Kidney (tissue), 14 donors: ENCODE measurements around the gene APH1B. TPM values are rescaled to one million over a fixed set of nuclear protein-coding genes. Genes with fewer than 3 reads are reported as not detected.

Experiments
- DNase-seq, 5 donors: peaks; one replicate each; pipeline ENCODE4 v3.0.0-alpha.2; 2013 to 2020
- FAIRE-seq: peaks from 2 replicates; lab custom pipeline; 2012; peaks lifted over from hg19 to GRCh38; lab: Jason Lieb, UNC
- H3K27ac ChIP-seq, 2 donors: one replicate each; pipeline ENCODE4 v1.7.0; 2013; ENCODE audit warnings: low read depth in 2 of 2, low read length in 2 of 2, inconsistent platforms in 1 of 2
- H3K27me3 ChIP-seq: one replicate; pipeline ENCODE4 v1.7.1; 2013; ENCODE audit warnings: low read length, inconsistent platforms; ENCODE audit not compliant: control insufficient read depth, insufficient read depth
- H3K36me3 ChIP-seq, 3 donors: one replicate each; pipeline versions ENCODE4 v1.7.0 to v1.7.1; 2013; ENCODE audit warnings: low read length in 3 of 3, control low read depth in 1 of 3, inconsistent platforms in 1 of 3; ENCODE audit not compliant: insufficient read depth in 3 of 3, control insufficient read depth in 2 of 3
- H3K4me1 ChIP-seq, 3 donors: one replicate each; pipeline versions ENCODE4 v1.7.0 to v1.7.1; 2013; ENCODE audit warnings: low read length in 3 of 3, inconsistent platforms in 1 of 3, low read depth in 1 of 3; ENCODE audit not compliant: control insufficient read depth in 2 of 3, insufficient read depth in 2 of 3
- H3K4me3 ChIP-seq, 3 donors: one replicate each; pipeline versions ENCODE4 v1.7.0 to v1.8.1; 2013; ENCODE audit warnings: low read length in 3 of 3, control low read depth in 1 of 3, inconsistent platforms in 1 of 3
- H3K9ac ChIP-seq, 3 donors: one replicate each; pipeline versions ENCODE4 v1.7.0 to v1.7.1; 2013; ENCODE audit warnings: low read length in 3 of 3, control low read depth in 1 of 3, inconsistent platforms in 1 of 3
- H3K9me3 ChIP-seq, 3 donors: one replicate each; pipeline versions ENCODE4 v1.7.0 to v1.7.1; 2013; ENCODE audit warnings: low read length in 3 of 3, control low read depth in 1 of 3, inconsistent platforms in 1 of 3; ENCODE audit not compliant: control insufficient read depth in 2 of 3, insufficient read depth in 1 of 3
- CTCF ChIP-seq: IDR thresholded peaks from 3 replicates; pipeline ENCODE4 v1.5.1; 2012; ENCODE audit warnings: mild to moderate bottlenecking, moderate library complexity, borderline replicate concordance; ENCODE audit not compliant: insufficient read depth; ENCODE audit errors: extremely low read depth
- intact Hi-C: fragments of 100-400 bp; cut with DNase I; formaldehyde crosslinking; loops from one replicate; pipeline ENCODE4 v1.11.1; 2022
- polyA plus RNA-seq: library from polyadenylated mRNA; stranded (reverse); fragments of 350-450 nt; fragmentation: Illumina TruSeq; extraction: RNeasy Lipid Tissue Mini Kit (QIAGEN cat#74804); gene quantifications from one replicate; pipeline ENCODE4 v1.2.3, GENCODE V29; 2014; ENCODE audit warnings: low read depth, low replicate concordance; ENCODE audit not compliant: insufficient read depth
- total RNA-seq: library from RNA; stranded (reverse); fragmentation: NEBNext Ultra II Directional; extraction: Animal tissue kit (Norgen Biotek cat#: 25700); gene quantifications from one replicate; pipeline ENCODE4 v1.2.1, GENCODE V29; 2021
- donor health status: control.
- donor health status: control.
- donor health status: control.
- donor health status: control.
- donor health status: control.
- donor health status: DM: yes; HTN: yes; CAD: no.
- donor health status: Normal renal cell carcinoma (clear cell type).

The APH1B gene
- total and polyA plus RNA-seq, 2 donors from 2014 or later, result 12.3 to 22.4 TPM

GRCh38 chr15:63252292-63252691 lies 25.1 kb upstream of the APH1B start:
- no peak for TF ChIP-seq CTCF
- FAIRE-seq (no peak), DNase-seq (no peak)
- no peak overlapping the region for H3K27ac ChIP-seq
- no peaks in the 10 kb centered on the region for H3K9me3 ChIP-seq
- no peak overlapping the region for H3K9ac ChIP-seq
- H3K4me3 ChIP-seq, result no peak overlapping the region
- H3K36me3 ChIP-seq, result peaks cover 0 to 5% (median 0%) of the 10 kb centered on the region in 3 donors
- intact Hi-C loops, result no loop called here
- peaks cover 0 to 3% (median 0%) of the 10 kb centered on the region in 3 donors for H3K4me1 ChIP-seq
- H3K27me3 ChIP-seq, result no peaks in the 10 kb centered on the region

- no peak for FAIRE-seq
- no peak overlapping the region for H3K27ac ChIP-seq
Measured at GRCh38 chr15:63254991-63255390, 22.4 kb upstream of the APH1B start.

DNA sequence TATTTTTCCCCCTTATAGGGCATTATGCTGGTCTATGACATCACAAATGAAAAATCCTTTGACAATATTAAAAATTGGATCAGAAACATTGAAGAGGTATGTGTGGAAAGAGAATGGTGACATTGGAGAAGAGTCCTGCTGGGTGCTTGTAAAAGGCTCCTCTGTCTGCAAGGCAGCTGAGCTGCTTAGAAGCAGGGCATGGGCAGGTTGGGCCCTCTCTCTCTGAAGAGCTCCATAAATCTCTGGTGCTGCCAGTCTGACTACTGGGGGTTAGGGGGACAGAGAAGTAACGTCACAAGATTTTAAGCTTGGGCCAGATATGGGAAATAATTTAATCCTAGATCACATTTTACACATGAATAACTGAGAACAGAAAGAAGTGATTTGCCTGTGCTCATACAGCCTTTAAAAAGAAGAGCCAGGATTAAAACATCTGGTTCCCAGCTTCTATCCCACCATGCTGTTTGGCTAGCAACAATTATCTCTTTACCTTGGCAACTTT lies 21.9 kb upstream of the APH1B start:
- Histone ChIP-seq H3K9me3 (no peaks in the 10 kb centered on the region), H3K36me3 (peaks cover 0 to 4% (median under 1%) of the 10 kb centered on the region in 3 donors), H3K9ac (no peak overlapping the region), H3K4me3 (no peak overlapping the region), H3K4me1 (peaks cover 0 to 3% (median 0%) of the 10 kb centered on the region in 3 donors), H3K27me3 (no peaks in the 10 kb centered on the region), H3K27ac (no peak overlapping the region)
- no peak for TF ChIP-seq CTCF
- intact Hi-C loops, result no loop called here
- DNase-seq, result no peak
- FAIRE-seq, result no peak

More at GRCh38 chr15:63254991-63255390, 22.4 kb upstream of the APH1B start:
- peaks cover 0 to 5% (median 0%) of the 10 kb centered on the region in 3 donors for H3K36me3 ChIP-seq
- H3K9ac ChIP-seq, result no peak overlapping the region
- no peak overlapping the region for H3K4me3 ChIP-seq
- DNase-seq, result no peak
- peaks cover 0 to 3% (median 0%) of the 10 kb centered on the region in 3 donors for H3K4me1 ChIP-seq
- intact Hi-C loops, result no loop called here
- H3K27me3 ChIP-seq, result no peaks in the 10 kb centered on the region
- no peak for TF ChIP-seq CTCF
- no peaks in the 10 kb centered on the region for H3K9me3 ChIP-seq
